ENCODE results near the gene BECN2. TPM values are rescaled to one million over a fixed set of nuclear protein-coding genes. Genes with fewer than 3 reads are reported as not detected.

BECN2 gene
- polyA plus RNA-seq, 1 of the 3 experiments (the other 2 are of a cell fraction), result not detected

- Histone ChIP-seq H2AFZ (ENCODE audit: low read depth) (no peak overlapping the region), H3K4me3 (ENCODE audit: low read depth in 2 of 2, low read length in 1 of 2) (no peak overlapping the region), H4K20me1 (ENCODE audit: insufficient read depth) (no peaks in the 10 kb centered on the region), H3K9me2 (no peaks in the 10 kb centered on the region), H3K27me3 (ENCODE audit: insufficient read depth) (no peaks in the 10 kb centered on the region), H3K4me2 (no peak overlapping the region), H3F3A (replicated peaks; ENCODE audit: insufficient read depth) (no peaks in the 10 kb centered on the region), H3K9ac (no peak overlapping the region), H3K27ac (ENCODE audit: low read depth in 2 of 2, low read length in 1 of 2) (no peak overlapping the region), H3K36me3 (replicated peaks in 1 of 2; ENCODE audit: control insufficient read depth in 1 of 2, insufficient read depth in 2 of 2, low read length in 1 of 2) (no peaks in the 10 kb centered on the region), H3K4me1 (ENCODE audit: control insufficient read depth in 1 of 2, insufficient read depth in 2 of 2, low read depth in 1 of 2, low read length in 1 of 2) (no peaks in the 10 kb centered on the region), H3K79me2 (ENCODE audit: insufficient read depth) (no peaks in the 10 kb centered on the region), H3K9me3 (no peaks in the 10 kb centered on the region)
- DNase-seq, result no peak
- ChIA-PET CTCF (no interaction called here), POLR2A (no interaction called here)
- no peak for TF ChIP-seq FOSL2 (IDR thresholded peaks at IDR 0.05; ENCODE audit: borderline replicate concordance, low read depth)
- no peak for TF ChIP-seq POLR2AphosphoS5 (IDR thresholded peaks at IDR 0.05; ENCODE audit: low read depth, low read length)
- TF ChIP-seq PBX3 (IDR thresholded peaks at IDR 0.05), result no peak
- TF ChIP-seq FOXJ3 (CRISPR knock-in tag; IDR thresholded peaks at IDR 0.05), result no peak
- TF ChIP-seq EP300 (IDR thresholded peaks at IDR 0.05; ENCODE audit: borderline replicate concordance in 1 of 2, low read depth in 1 of 2, low read length in 1 of 2), result no peak
- TF ChIP-seq MXI1 (IDR thresholded peaks at IDR 0.05; ENCODE audit: low read depth, low read length), result no peak
- TF ChIP-seq TCF12 (IDR thresholded peaks at IDR 0.05), result no peak
- no peak for TF ChIP-seq MAX (IDR thresholded peaks at IDR 0.05; ENCODE audit: low read depth)
- TF ChIP-seq YY1 (IDR thresholded peaks at IDR 0.05; ENCODE audit: low read depth), result no peak
- no peak for TF ChIP-seq MEF2A (IDR thresholded peaks at IDR 0.05; ENCODE audit: borderline replicate concordance, low read depth)
- no peak for TF ChIP-seq GABPA (IDR thresholded peaks at IDR 0.05; ENCODE audit: low read depth)
- TF ChIP-seq JUND (IDR thresholded peaks at IDR 0.05), result no peak
- TF ChIP-seq RXRA (IDR thresholded peaks at IDR 0.05; ENCODE audit: borderline replicate concordance, low read depth), result no peak
- no peak for TF ChIP-seq NRF1 (IDR thresholded peaks at IDR 0.05; ENCODE audit: low read depth, low read length)
- no peak for TF ChIP-seq USF1 (IDR thresholded peaks at IDR 0.05; ENCODE audit: borderline replicate concordance, low read depth)
- no peak for TF ChIP-seq NFIC (IDR thresholded peaks at IDR 0.05; ENCODE audit: borderline replicate concordance)
- TF ChIP-seq IRF3 (IDR thresholded peaks at IDR 0.05; ENCODE audit: low read depth, low read length), result no peak
- TF ChIP-seq FOXM1 (IDR thresholded peaks at IDR 0.05; ENCODE audit: low read depth), result no peak
- TF ChIP-seq CHD2 (IDR thresholded peaks at IDR 0.05; ENCODE audit: low read length, partially characterized antibody), result no peak
- WGBS (ENCODE audit: low lambda C conversion rate), result 59% methylated on average over 4 of the region's 4 CpGs
Observed at GRCh38 chr1:241927321-241927720, 30.2 kb upstream of the BECN2 start.
